ENCODE data around the gene GALM. TPM values are rescaled to one million over a fixed set of nuclear protein-coding genes. Genes with fewer than 3 reads are reported as not detected.

GALM gene
- total and polyA plus RNA-seq, 5 experiments from 2014 or later = 7.5 to 15.6 (median 10.6) TPM

DNA sequence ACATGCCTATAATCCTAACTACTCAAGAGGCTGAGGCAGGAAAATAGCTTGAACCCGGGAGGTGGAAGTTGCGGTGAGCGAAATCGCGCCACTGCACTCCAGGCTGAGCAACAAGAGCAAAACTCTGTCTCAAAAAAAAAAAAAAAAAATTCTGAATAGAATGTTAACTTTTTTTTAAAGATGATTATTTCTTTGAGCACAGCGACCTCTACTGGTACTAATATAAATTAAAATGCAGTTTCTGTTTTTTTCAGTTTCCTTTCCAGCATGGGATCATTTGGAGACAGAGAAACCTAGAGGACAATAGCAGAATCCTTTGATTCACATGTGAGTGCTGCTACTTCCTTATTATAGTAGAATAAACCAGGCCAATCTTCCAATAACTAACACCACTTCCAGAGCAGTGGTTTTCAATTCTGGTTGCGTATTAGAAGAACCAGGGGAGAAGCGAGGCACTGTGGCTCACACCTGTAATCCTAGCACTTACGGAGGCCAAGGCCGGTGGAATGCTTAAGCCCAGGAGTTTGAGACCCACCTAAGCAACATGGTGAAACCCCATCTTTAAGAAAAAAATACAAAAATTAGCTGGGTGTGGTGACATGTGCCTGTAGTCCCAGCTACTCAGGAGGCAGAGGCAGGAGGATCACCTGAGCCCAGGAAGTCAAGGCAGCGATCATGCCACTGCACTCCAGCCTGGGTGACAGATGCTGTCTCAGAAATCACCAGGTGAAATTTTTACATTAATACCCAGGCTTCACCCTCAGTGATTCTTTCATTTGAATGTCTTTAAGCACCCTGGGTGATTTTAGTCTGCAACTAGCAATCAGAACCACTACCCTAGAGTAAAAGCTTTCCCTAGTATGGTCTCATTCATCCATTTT, 75.2 kb downstream of the GALM start:
- no peaks in the 10 kb centered on the region for H3K27me3 Mint-ChIP-seq
- POLR2A ChIA-PET = interaction anchor here (0.6 to 4.1 kb wide), 4 partner anchors 10 to 232 kb away, joined by 3 to 29 read pairs (median 4); partner anchors contain the start of genes HNRNPLL and SRSF7
- peak in 3 of 10 donors; percentile 57 to 73 (median 59) for DNase-seq
- H3K4me1 Mint-ChIP-seq = peaks cover 11 to 41% (median 30%) of the 10 kb centered on the region in 4 donors
- no peaks in the 10 kb centered on the region for H3K9me3 Mint-ChIP-seq
- peaks cover 0 to 69% (median 30%) of the 10 kb centered on the region in 3 donors for H3K36me3 Mint-ChIP-seq
- H3K4me3 Mint-ChIP-seq = no peak overlapping the region
- ATAC-seq = peak; percentile 13 to 15
- peak overlapping the region in 9 of 10 donors; percentile 1 to 79 (median 52) for H3K27ac Mint-ChIP-seq

DNA sequence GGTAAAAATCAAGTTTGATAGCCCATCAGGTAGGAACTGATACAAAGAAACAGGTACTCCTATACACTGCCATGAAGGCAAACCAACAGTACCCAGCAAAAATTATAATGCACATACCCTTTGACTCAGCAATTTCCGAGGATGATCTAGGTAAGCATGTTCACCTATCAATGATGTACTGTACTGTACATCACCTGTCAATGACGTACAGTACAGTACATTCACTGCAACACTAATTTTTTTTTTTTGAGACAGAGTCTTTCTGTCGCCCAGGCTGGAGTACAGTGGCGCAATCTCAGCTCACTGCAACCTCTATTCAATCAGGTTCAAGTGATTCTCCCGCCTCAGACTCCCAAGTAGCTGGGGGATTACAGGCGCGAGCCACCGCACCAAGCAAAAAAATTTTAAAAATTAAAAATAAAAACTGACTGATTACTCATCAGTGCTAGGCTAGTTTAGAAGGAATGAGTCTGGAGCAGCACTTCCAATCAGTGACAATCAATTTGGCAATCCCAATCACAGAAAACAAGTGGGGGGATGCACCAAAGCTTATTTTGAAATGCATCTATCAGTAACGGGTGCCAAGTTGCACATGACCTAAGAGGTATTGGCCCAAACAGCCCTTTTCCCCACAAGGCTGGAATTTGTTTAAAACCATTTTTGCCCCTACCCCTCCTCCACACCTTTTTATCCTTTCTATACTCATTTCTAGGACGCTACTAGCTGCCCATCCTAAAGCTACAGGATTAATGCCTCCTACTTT, 77.1 kb downstream of the GALM start:
- Mint-ChIP-seq H3K4me3 (no peak overlapping the region), H3K36me3 (peaks cover 14 to 80% (median 43%) of the 10 kb centered on the region in 3 donors), H3K4me1 (peaks cover 23 to 59% (median 49%) of the 10 kb centered on the region in 4 donors), H3K27ac (peak overlapping the region in 5 of 10 donors; percentile 2 to 72 (median 49)), H3K9me3 (no peaks in the 10 kb centered on the region), H3K27me3 (no peaks in the 10 kb centered on the region)
- peak; percentile 32 to 36 for ATAC-seq
- no peak for DNase-seq
- POLR2A ChIA-PET = interaction anchor here (1.2 to 4.1 kb wide), 3 partner anchors 8 to 141 kb away, joined by 4 to 29 read pairs (median 9); partner anchors contain the start of genes HNRNPLL and SRSF7

DNA sequence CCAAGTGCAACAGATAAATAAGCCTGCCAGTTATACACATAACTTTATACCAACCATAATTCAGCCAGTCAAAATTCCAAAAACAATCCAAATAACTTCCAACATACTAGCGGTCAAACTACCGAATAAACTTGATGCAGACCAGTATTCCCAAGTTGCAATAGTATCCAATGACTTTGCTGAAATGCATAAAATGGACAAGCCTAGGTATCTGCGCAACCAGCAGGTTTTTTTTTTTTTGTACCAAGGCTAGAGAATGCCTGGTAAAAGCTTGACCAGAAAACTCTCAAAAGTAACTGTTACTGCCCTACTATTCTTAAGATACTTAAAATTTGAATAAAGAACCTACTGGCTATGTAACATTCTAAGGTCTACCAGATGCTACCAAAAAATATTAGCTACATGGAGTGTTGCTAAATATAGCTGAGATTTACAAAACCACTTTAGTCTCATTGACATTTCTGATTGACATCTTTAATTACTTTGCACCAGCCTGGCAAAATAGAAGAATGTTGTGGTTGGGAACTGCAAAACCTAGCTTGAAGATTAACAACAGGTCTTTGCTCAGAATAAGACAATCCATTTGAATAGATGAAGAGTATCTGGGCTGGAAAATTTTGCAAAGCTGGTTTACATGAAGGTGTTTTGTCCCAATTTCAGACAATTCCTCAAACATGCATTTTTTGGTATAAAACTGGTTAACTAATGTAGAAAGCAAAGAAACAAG, 77.9 kb downstream of the GALM start:
- ATAC-seq (no peak), DNase-seq (no peak)
- Mint-ChIP-seq H3K27me3 (no peaks in the 10 kb centered on the region), H3K27ac (peak overlapping the region in 5 of 10 donors; percentile 21 to 72 (median 29)), H3K9me3 (no peaks in the 10 kb centered on the region), H3K4me1 (peaks cover 24 to 64% (median 58%) of the 10 kb centered on the region in 4 donors), H3K4me3 (peak overlapping the region in 1 of 10 donors; percentile 26), H3K36me3 (peaks cover 16 to 80% (median 48%) of the 10 kb centered on the region in 3 donors)
- POLR2A ChIA-PET = interaction anchor here (2.4 kb wide), 1 partner anchor 142 kb away, joined by 9 read pairs; the partner anchor contains the start of gene HNRNPLL

DNA sequence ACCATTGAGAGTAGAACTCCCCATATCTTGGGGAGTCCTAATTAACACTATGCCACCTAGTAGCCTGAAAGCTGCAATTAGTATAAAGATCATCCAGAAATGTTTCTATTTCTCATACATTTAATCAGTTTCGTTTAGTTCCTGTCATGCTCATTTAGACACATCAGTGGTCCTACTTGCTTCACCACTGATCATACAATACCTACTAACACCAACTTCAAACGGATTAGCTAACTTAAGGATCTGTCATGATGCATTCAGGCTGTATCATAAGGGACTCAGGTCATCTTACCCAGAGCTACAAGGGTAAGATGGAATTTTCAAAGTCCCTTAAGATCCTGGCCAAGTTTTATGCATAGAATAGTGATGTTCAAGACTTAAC, 78.5 kb downstream of the GALM start:
- ATAC-seq (peak in 1 of 2 donors; percentile 9), DNase-seq (no peak)
- POLR2A ChIA-PET = interaction anchor here (2.4 kb wide), 1 partner anchor 142 kb away, joined by 9 read pairs; the partner anchor contains the start of gene HNRNPLL
- Mint-ChIP-seq H3K36me3 (peaks cover 16 to 80% (median 46%) of the 10 kb centered on the region in 3 donors), H3K4me3 (peak overlapping the region in 1 of 10 donors; percentile 26), H3K9me3 (no peaks in the 10 kb centered on the region), H3K27me3 (no peaks in the 10 kb centered on the region), H3K27ac (peak overlapping the region in 2 of 10 donors; percentile 49 to 72), H3K4me1 (peaks cover 23 to 66% (median 61%) of the 10 kb centered on the region in 4 donors)

DNA sequence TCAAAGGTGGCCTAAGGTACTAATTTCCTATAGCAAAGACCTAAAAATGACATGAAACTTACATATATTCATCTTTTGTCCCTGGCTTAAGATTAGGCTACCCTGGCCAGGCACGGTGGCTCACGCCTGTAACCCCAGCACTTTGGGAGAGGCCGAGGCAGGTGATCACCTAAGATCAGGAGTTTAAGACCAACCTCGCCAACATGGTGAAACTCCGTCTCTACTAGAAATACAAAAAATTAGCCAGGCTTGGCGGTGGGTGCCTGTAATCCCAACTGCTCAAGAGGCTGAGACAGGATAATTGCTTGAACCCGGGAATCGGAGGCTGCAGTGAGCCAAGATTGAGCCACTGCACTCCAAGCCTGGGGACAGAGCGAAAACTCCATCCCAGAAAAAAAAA, 79.4 kb downstream of the GALM start:
- Mint-ChIP-seq H3K27me3 (no peaks in the 10 kb centered on the region), H3K4me3 (peak overlapping the region in 7 of 10 donors; percentile 15 to 97 (median 44)), H3K27ac (peak overlapping the region in 5 of 10 donors; percentile 13 to 100 (median 73)), H3K4me1 (peaks cover 27 to 72% (median 64%) of the 10 kb centered on the region in 4 donors), H3K9me3 (no peaks in the 10 kb centered on the region), H3K36me3 (peaks cover 22 to 88% (median 47%) of the 10 kb centered on the region in 3 donors)
- POLR2A ChIA-PET = no interaction called here
- DNase-seq = no peak
- ATAC-seq = no peak

DNA sequence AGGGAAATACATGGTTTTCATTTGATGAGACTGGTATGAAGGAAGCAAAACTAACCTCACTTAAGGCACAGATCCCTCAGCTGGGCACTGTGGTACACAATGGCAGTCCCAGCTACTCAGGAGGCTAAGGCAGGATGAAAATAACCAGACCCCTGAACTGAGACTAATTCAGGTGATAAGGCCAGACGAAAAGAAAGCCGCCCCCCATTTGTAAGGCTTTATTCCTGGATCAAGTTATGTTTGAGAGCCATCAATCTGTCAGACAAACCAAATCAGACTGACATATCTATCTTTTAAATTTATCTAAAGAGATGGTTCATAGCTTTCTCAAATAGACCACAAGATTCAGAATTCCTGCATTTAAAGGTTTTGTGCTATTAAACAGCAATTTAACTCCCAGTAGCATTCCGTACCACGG, 81.1 kb downstream of the GALM start:
- DNase-seq = no peak
- H3K9me3 Mint-ChIP-seq = no peaks in the 10 kb centered on the region
- peaks cover 36 to 77% (median 72%) of the 10 kb centered on the region in 4 donors for H3K4me1 Mint-ChIP-seq
- no peak for ATAC-seq
- POLR2A ChIA-PET = no interaction called here
- peaks cover 0 to 9% (median 0%) of the 10 kb centered on the region in 5 donors for H3K27me3 Mint-ChIP-seq
- H3K36me3 Mint-ChIP-seq = peaks cover 31 to 83% (median 48%) of the 10 kb centered on the region in 3 donors
- H3K4me3 Mint-ChIP-seq = peak overlapping the region; percentile 1 to 97 (median 66)
- peak overlapping the region; percentile 2 to 100 (median 72) for H3K27ac Mint-ChIP-seq

DNA sequence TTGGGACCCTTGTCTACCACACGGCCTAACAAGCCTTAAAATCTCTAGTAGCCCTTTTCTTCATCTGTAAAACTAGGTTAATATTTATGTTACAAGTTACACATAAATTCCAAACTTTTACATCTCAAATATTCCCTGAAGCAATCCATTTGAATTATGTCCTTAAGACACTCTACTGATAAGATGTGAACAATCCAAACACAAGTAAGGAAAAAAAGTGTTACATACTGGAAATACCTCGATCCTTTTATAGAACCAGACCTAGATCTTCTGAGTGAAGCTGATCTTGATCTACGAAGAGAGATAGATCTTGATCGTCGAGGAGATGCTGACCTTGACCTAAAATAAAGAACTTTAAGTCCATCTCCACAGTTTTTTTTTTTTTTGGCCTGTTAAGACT, 81.9 kb downstream of the GALM start:
- H3K4me1 Mint-ChIP-seq = peaks cover 37 to 81% (median 75%) of the 10 kb centered on the region in 4 donors
- peak overlapping the region; percentile 35 to 100 (median 76) for H3K27ac Mint-ChIP-seq
- H3K4me3 Mint-ChIP-seq = peak overlapping the region; percentile 50 to 100 (median 76)
- H3K27me3 Mint-ChIP-seq = peaks cover 0 to 9% (median 0%) of the 10 kb centered on the region in 5 donors
- peaks cover 31 to 77% (median 47%) of the 10 kb centered on the region in 3 donors for H3K36me3 Mint-ChIP-seq
- H3K9me3 Mint-ChIP-seq = no peaks in the 10 kb centered on the region
- no peak for DNase-seq
- no peak for ATAC-seq
- POLR2A ChIA-PET = interaction anchor here (1.0 kb wide), 1 partner anchor 22 kb away, joined by 4 read pairs; no protein-coding TSS in a partner anchor

DNA sequence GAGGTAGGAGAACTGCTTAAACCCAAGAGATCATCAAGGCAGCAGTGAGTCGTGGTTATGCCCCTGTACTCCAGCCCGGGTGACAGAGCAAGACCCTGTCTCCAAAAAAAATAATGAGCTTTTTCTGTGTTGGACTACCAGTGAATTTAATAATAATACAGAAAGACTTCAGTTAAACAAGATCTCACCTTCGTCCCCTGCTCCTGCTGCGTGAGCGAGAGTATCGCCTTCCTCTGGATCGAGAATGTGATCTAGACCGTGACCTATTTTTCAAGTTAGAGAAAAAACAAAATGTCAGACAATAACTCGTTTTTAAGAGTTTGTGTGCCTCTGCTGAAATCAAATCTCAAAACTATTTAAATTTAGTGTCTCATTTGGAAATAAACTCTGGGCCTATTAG, 82.5 kb downstream of the GALM start:
- Mint-ChIP-seq H3K4me1 (peaks cover 37 to 81% (median 75%) of the 10 kb centered on the region in 4 donors), H3K27me3 (peaks cover 0 to 9% (median 0%) of the 10 kb centered on the region in 5 donors), H3K36me3 (peaks cover 31 to 74% (median 47%) of the 10 kb centered on the region in 3 donors), H3K27ac (peak overlapping the region in 9 of 10 donors; percentile 27 to 100 (median 77)), H3K4me3 (peak overlapping the region; percentile 50 to 100 (median 76)), H3K9me3 (no peaks in the 10 kb centered on the region)
- DNase-seq (no peak), ATAC-seq (no peak)
- POLR2A ChIA-PET = interaction anchor here (0.6 to 1.0 kb wide), 2 partner anchors 21 to 30 kb away, joined by 4 read pairs; partner anchors contain the start of gene GEMIN6

DNA sequence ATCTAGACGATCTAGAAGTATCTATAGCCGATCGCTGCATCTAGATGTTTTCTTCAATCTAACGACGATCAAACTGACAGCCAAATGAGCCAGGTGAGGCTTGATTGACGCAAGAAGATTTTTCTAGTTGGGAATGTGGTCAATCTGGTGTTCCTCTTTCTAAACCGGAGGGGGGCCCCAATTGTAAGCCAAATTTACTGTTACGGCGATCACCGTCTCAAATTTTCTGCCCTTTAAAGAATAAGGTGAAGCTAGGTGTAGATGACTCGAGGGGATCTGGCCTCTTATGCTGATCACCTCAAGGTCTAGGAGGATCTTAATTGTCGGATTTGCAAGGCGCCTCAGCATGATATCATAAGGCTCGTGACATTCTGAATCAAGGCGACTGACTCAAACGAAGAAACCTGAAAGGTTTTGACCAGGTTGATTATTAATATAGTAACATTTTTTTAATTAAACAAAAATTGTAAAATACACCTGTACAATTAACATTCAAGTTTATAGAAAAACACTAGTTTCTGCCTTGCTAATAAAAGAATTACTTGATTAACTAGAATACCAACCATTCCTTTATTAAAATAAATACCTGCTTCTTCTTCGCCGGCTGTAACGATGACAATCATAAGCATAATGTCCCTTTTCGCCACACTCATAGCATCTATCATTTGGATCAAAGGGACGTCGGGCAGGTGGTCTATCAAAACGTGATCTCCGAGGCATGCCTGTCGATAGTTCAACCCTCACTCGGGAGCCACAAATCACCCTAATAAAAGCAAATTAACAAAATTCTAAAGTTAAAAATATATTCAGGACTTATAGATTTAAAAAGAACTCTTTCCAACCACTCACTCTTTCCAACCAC, 83.3 kb downstream of the GALM start:
- POLR2A ChIA-PET = interaction anchor here (0.6 to 3.2 kb wide), 3 partner anchors 16 to 30 kb away, joined by 3 to 25 read pairs (median 3); no protein-coding TSS in a partner anchor

DNA sequence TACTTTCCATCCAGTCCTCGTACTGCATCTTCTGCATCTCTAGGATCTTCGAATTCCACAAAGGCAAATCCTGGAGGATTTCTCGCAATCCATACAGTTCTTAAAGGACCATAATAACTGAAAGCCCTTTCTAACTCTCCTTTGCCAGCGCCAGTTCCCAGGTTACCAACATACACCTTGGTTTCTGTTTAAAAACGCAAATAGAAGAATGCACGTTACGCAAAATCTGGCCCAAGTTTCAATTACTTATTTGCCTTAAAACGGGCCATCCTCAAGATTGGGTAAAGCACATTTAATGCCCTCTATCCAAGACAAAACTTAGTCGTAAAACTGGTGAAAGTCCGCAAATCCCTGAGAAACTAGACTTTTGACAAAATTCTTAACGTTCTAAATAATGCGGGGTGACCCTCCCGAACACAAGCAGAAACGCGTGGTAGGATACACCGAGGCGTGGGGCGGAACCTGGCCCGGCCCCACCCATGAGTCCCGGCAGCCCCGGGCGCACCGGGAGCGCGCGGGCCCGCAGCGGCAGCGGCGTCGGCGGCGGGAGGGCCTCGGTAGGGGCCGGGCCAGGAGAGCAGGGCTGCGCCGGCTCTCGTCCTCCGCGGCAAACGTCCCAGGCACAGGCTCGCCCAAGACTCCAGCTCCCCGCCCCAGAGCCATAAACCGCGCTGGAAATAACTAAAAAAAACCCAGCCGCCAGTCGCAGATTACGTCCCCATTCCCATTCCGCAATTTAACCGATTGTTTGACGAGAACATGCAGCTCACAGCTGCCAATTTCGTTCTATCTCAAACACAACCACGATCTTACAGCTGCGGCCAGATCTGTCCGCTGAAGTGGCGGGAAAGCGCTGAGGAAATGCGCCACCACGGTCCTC, 84.3 kb downstream of the GALM start:
- H3K4me3 Mint-ChIP-seq = peak overlapping the region; percentile 97 to 100 (median 99)
- POLR2A ChIA-PET = interaction anchor here (0.7 to 3.2 kb wide), 32 partner anchors 9 to 1784 kb away, joined by 3 to 49 read pairs (median 8); partner anchors contain the start of genes ATL2, DHX57, GALM and GEMIN6
- H3K4me1 Mint-ChIP-seq = peaks cover 33 to 71% (median 63%) of the 10 kb centered on the region in 4 donors
- DNase-seq (peak in 6 of 10 donors; percentile 23 to 69 (median 54)), ATAC-seq (peak; percentile 24 to 33)
- H3K27ac Mint-ChIP-seq = peak overlapping the region; percentile 96 to 100 (median 100)
- peaks cover 0 to 9% (median 0%) of the 10 kb centered on the region in 5 donors for H3K27me3 Mint-ChIP-seq
- H3K36me3 Mint-ChIP-seq = peaks cover 31 to 55% (median 37%) of the 10 kb centered on the region in 3 donors
- no peaks in the 10 kb centered on the region for H3K9me3 Mint-ChIP-seq

More for the DNA sequence above, 83.3 kb downstream of the GALM start:
- ATAC-seq (no peak), DNase-seq (no peak)
- Mint-ChIP-seq H3K36me3 (peaks cover 31 to 66% (median 43%) of the 10 kb centered on the region in 3 donors), H3K4me3 (peak overlapping the region; percentile 86 to 100 (median 98)), H3K27ac (peak overlapping the region; percentile 80 to 100 (median 98)), H3K9me3 (no peaks in the 10 kb centered on the region), H3K4me1 (peaks cover 37 to 81% (median 72%) of the 10 kb centered on the region in 4 donors), H3K27me3 (peaks cover 0 to 9% (median 0%) of the 10 kb centered on the region in 5 donors)
